Progenitor cell of endocrine pancreas (in vitro differentiated cells): ENCODE data around the gene PAQR8. TPM values are rescaled to one million over a fixed set of nuclear protein-coding genes. Genes with fewer than 3 reads are reported as not detected.

Experiments
- DNase-seq: peaks from one replicate; pipeline ENCODE4 v3.0.0; 2021; ENCODE audit warnings: low spot score; ENCODE audit not compliant: unreplicated experiment
- H3K27ac Mint-ChIP-seq: 2 replicates; pipeline ENCODE4 v1.8.0; 2021; ENCODE audit warnings: mild to moderate bottlenecking, moderate library complexity, mixed read lengths
- H3K27me3 Mint-ChIP-seq: 2 replicates; pipeline ENCODE4 v1.8.0; 2021; ENCODE audit warnings: mixed read lengths
- H3K36me3 Mint-ChIP-seq: 2 replicates; pipeline ENCODE4 v1.8.0; 2022; ENCODE audit warnings: mixed read lengths; ENCODE audit not compliant: insufficient read depth
- H3K4me1 Mint-ChIP-seq: 2 replicates; pipeline ENCODE4 v1.8.0; 2021; ENCODE audit warnings: low read depth, mixed read lengths
- H3K4me3 Mint-ChIP-seq: 2 replicates; pipeline ENCODE4 v1.8.0; 2021; ENCODE audit warnings: low read depth, mild to moderate bottlenecking, moderate library complexity, mixed read lengths
- H3K9me3 Mint-ChIP-seq: 2 replicates; pipeline ENCODE4 v1.8.0; 2021; ENCODE audit warnings: low read depth, mixed read lengths
- CTCF ChIP-seq: fragments of 200-600 bp; sonication (generic); IDR thresholded peaks from one replicate; pipeline ENCODE4 v1.5.0; 2021; ENCODE audit warnings: antibody characterized with exemption, mild to moderate bottlenecking; ENCODE audit not compliant: unreplicated experiment
- total RNA-seq: library from RNA; stranded (reverse); gene quantifications from 2 replicates; pipeline ENCODE4 v1.2.1, GENCODE V29; 2021

PAQR8 gene
- total RNA-seq, 1 donor from 2014 or later, result 13.9 TPM

GRCh38 chr6:52359403-52359802, 2.5 kb upstream of the PAQR8 start:
- H3K27ac Mint-ChIP-seq, result no peak overlapping the region
- H3K4me3 Mint-ChIP-seq, result no peak overlapping the region
- no peaks in the 10 kb centered on the region for H3K36me3 Mint-ChIP-seq
- no peak for TF ChIP-seq CTCF
- H3K9me3 Mint-ChIP-seq, result no peaks in the 10 kb centered on the region
- DNase-seq, result no peak
- H3K4me1 Mint-ChIP-seq, result peaks cover 10% of the 10 kb centered on the region
- H3K27me3 Mint-ChIP-seq, result peaks cover 20% of the 10 kb centered on the region

- Mint-ChIP-seq H3K9me3 (no peaks in the 10 kb centered on the region), H3K27ac (no peak overlapping the region), H3K4me1 (peaks cover 10% of the 10 kb centered on the region), H3K4me3 (no peak overlapping the region), H3K36me3 (no peaks in the 10 kb centered on the region), H3K27me3 (peaks cover 20% of the 10 kb centered on the region)
- TF ChIP-seq CTCF, result no peak
- no peak for DNase-seq
Observed at GRCh38 chr6:52360028-52360427, 1.9 kb upstream of the PAQR8 start.

- peaks cover 20% of the 10 kb centered on the region for H3K27me3 Mint-ChIP-seq
- no peaks in the 10 kb centered on the region for H3K9me3 Mint-ChIP-seq
- H3K27ac Mint-ChIP-seq, result no peak overlapping the region
- peak overlapping the region; percentile 78 for H3K4me3 Mint-ChIP-seq
- no peak for TF ChIP-seq CTCF
- peaks cover 10% of the 10 kb centered on the region for H3K4me1 Mint-ChIP-seq
- no peaks in the 10 kb centered on the region for H3K36me3 Mint-ChIP-seq
- no peak for DNase-seq
Observed at GRCh38 chr6:52360601-52361413, 1.1 kb upstream of the PAQR8 start.

GRCh38 chr6:52361414-52361944, 472 bp upstream of the PAQR8 start:
- Mint-ChIP-seq H3K9me3 (no peaks in the 10 kb centered on the region), H3K36me3 (no peaks in the 10 kb centered on the region), H3K27ac (peak overlapping the region; percentile 3), H3K4me1 (peaks cover 11% of the 10 kb centered on the region), H3K4me3 (peak overlapping the region; percentile 78), H3K27me3 (peaks cover 20% of the 10 kb centered on the region)
- no peak for TF ChIP-seq CTCF
- no peak for DNase-seq

GRCh38 chr6:52362443-52363227, 684 bp downstream of the PAQR8 start:
- no peak for TF ChIP-seq CTCF
- peak; percentile 13 for DNase-seq
- Mint-ChIP-seq H3K9me3 (no peaks in the 10 kb centered on the region), H3K27me3 (peaks cover 20% of the 10 kb centered on the region), H3K36me3 (peaks cover 1% of the 10 kb centered on the region), H3K27ac (peak overlapping the region; percentile 80), H3K4me3 (peak overlapping the region; percentile 91), H3K4me1 (peaks cover 15% of the 10 kb centered on the region)
